Activated CD4-positive, alpha-beta T cell treated with anti-CD3 and anti-CD28 coated beads for 48 hours (primary cell): ENCODE measurements around the gene PGA3.
"Not testable (repeated sequence)": the region's sequence is repeated elsewhere in the genome, so short reads cannot be mapped to it uniquely, and the experiment has no call there.

Experiments used
- DNase-seq: peaks from one replicate; pipeline ENCODE4 v3.0.0-alpha.2; 2020

Gene PGA3

GRCh38 chr11:61211327-61211952 is 8.1 kb downstream of the PGA3 start:
- not testable (repeated sequence) for DNase-seq

DNA sequence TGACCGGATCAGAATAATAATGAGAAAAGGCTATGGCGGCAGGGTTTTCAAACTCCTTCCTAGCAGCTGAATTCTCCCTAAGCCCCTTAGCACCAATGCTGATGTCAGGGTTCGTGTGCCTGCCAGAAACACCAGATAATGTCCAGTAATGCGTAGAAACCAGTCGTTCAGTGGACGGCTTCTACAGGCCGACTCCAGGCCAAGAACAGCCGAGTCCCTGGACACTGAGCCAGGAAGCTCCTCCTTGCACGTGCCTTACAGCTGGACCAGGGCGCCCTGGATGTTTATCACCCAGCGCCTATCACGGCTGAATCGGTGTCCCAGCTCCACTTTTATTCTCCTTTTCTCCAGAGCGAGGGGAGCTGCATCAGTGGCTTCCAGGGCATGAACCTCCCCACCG is 8.9 kb downstream of the PGA3 start:
- not testable (repeated sequence) for DNase-seq

- not testable (repeated sequence) for DNase-seq
Observed at GRCh38 chr11:61213711-61214324, 10.5 kb downstream of the PGA3 start.

DNA sequence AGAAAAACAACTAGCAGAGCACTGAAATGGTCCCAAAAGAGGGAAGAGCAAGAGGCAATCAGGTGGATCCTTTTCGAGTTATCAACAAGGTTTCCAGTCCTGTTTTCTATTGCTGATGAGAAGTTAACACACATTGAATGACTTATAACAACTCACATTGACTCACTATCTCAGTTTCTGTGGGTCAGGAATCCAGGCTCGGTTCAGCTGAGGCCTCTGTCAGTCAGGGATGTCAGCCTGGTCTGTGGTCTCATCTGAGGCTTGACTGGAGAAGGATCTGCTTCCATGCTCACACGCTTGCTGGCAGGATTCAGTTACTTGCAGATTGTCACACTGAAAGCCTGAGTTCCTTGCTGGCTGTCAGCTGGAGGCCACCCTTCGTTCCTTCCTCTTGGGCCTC is 15.0 kb downstream of the PGA3 start:
- not testable (repeated sequence) for DNase-seq

DNA sequence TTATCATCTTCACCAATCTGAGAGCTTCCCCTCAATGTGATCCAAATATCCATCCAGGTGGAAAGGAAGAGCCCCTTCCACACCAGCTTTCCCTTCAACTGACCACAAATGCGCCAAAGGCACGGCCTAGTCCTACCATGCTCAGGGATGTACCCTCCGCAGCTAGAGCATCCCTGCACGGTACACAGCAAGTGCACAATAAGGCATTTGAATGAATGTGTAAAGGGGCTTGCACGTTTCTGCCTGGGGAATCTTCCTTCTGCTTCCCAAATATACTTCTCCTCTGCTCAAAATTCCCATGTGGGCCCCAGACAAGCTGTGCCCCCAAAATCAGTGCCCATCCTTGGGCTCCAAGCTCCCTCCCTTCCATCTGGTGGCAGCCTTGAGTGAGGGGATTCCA is 15.7 kb downstream of the PGA3 start:
- not testable (repeated sequence) for DNase-seq

GRCh38 chr11:61222047-61222446 is 18.7 kb downstream of the PGA3 start, which contains the start of gene PGA4:
PGA4 (plus strand) TSS chr11:61222347; CDS start chr11:61222401, 54 bp downstream.
- DNase-seq: not testable (repeated sequence)

DNA sequence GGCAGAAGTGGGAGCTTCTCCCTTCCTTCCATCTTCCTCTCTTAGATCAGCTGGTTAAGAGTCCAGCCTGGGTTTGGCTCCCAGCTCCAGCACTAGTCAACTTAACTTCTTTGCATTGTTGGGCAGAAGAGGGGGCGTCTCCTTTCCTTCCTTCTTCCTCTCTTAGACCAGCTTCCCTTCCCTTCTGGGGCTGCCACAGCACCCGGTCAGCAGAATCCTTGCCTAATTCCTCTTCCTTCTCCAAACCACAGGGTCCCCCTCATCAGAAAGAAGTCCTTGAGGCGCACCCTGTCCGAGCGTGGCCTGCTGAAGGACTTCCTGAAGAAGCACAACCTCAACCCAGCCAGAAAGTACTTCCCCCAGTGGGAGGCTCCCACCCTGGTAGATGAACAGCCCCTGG is 19.4 kb downstream of the PGA3 start:
- DNase-seq: not testable (repeated sequence)

- not testable (repeated sequence) for DNase-seq
Observed at GRCh38 chr11:61226457-61227137, 23.3 kb downstream of the PGA3 start.

DNA sequence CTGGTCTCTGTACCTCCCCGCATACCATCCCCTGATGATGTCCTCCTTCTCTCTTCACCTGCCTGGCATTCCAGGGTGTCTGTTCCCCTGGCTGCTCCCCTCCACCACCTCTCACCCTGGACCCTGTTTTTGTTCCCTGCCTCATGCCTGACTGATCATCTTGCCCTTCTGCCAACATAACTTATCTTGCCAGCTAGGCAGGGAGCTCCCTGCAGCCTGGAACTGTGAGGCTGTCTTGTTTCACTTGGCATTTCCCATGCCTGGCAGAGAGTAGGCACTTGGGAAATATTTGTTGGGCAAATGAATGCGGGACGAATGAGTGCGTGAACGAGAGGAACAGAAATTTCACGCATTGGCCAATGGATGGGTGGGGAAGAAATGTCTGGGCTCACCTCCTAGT is 26.1 kb downstream of the PGA3 start:
- not testable (repeated sequence) for DNase-seq

- DNase-seq: not testable (repeated sequence)
Observed at GRCh38 chr11:61231033-61231432, 27.7 kb downstream of the PGA3 start.

DNA sequence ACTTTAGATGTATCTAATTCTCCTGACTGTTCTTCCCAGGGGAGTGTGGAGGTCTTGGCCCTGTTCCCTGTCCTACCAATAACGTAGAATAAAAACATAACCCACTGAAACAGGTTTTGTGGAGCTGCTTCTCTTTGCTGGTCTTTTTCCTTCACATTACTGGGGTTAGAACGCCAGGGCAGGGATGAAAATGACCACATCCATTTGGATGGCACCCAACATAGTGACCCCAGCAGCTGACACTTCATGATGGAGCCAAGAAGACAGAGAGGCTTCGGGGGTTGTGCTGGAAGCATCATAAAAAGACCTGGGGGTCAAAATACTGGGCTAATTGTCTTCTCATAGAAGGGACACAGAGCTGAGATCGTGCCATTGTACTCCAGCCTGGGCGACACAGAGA is 28.3 kb downstream of the PGA3 start:
- DNase-seq: not testable (repeated sequence)

DNA sequence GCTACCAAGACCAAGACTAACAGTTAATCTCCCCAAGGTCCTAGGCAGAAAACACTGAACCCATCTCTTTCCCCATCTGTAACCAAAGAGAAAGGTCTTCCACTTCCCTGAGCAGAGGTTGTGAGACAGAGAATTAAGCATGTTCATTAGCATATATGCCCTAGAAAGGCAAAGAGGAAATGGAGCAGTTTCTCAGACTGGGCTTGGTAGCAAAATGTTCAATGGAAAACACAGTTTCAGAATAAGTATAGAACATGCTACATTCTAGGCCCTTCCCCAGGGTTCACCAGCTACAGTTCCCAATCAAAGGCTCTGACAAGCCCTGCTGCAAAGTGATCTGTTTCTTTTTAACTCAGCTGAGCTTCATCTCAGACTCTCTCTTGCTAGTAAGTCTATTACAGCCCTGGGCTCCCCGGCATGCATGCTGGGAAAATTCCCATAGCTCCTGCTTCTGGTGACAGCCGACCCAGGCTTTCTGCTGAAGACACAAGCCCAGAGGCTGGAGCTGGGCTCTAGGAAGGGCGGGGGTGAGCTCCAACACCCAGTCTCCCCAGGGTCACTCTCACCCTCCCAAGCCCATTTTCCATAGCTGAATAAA is 29.3 kb downstream of the PGA3 start:
- DNase-seq: not testable (repeated sequence)

- DNase-seq: not testable (repeated sequence)
Observed at GRCh38 chr11:61237130-61237529, 33.8 kb downstream of the PGA3 start.

GRCh38 chr11:61240288-61240687 is 37.0 kb downstream of the PGA3 start:
- DNase-seq: not testable (repeated sequence)

DNA sequence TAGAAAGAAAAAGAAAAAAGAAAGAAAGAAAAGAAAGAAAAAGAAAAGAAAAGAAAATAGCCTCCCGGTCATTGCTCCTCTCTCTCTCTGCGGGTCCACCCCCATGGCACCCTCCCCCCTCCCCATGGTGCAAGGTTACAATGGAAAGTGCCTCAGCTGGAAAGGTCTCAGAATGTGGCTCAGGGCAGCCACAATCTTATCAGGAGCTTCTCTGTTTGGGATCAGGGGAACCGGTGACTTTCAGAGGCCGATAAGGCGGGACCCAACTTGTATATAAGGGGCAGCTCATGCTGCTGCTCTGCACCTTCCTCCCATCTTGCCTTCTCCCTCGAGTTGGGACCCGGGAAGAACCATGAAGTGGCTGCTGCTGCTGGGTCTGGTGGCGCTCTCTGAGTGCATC is 37.6 kb downstream of the PGA3 start, which contains the start of gene PGA5:
Gene PGA5 (plus strand): TSS at position 301 of the 400 bp plus-strand sequence. CDS start 52 bp downstream, at position 353.
- DNase-seq: not testable (repeated sequence)

DNA sequence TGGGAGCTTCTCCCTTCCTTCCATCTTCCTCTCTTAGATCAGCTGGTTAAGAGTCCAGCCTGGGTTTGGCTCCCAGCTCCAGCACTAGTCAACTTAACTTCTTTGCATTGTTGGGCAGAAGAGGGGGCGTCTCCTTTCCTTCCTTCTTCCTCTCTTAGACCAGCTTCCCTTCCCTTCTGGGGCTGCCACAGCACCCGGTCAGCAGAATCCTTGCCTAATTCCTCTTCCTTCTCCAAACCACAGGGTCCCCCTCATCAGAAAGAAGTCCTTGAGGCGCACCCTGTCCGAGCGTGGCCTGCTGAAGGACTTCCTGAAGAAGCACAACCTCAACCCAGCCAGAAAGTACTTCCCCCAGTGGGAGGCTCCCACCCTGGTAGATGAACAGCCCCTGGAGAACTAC is 38.2 kb downstream of the PGA3 start:
- not testable (repeated sequence) for DNase-seq

GRCh38 chr11:61245284-61245964 is 42.1 kb downstream of the PGA3 start:
- DNase-seq: not testable (repeated sequence)

- not testable (repeated sequence) for DNase-seq
Observed at GRCh38 chr11:61248071-61248470, 44.8 kb downstream of the PGA3 start.

DNA sequence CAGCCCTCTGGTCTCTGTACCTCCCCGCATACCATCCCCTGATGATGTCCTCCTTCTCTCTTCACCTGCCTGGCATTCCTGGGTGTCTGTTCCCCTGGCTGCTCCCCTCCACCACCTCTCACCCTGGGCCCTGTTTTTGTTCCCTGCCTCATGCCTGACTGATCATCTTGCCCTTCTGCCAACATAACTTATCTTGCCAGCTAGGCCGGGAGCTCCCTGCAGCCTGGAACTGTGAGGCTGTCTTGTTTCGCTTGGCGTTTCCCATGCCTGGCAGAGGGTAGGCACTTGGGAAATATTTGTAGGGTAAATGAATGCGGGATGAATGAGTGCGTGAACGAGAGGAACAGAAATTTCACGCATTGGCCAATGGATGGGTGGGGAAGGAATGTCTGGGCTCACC is 45.9 kb downstream of the PGA3 start:
- DNase-seq: not testable (repeated sequence)

DNA sequence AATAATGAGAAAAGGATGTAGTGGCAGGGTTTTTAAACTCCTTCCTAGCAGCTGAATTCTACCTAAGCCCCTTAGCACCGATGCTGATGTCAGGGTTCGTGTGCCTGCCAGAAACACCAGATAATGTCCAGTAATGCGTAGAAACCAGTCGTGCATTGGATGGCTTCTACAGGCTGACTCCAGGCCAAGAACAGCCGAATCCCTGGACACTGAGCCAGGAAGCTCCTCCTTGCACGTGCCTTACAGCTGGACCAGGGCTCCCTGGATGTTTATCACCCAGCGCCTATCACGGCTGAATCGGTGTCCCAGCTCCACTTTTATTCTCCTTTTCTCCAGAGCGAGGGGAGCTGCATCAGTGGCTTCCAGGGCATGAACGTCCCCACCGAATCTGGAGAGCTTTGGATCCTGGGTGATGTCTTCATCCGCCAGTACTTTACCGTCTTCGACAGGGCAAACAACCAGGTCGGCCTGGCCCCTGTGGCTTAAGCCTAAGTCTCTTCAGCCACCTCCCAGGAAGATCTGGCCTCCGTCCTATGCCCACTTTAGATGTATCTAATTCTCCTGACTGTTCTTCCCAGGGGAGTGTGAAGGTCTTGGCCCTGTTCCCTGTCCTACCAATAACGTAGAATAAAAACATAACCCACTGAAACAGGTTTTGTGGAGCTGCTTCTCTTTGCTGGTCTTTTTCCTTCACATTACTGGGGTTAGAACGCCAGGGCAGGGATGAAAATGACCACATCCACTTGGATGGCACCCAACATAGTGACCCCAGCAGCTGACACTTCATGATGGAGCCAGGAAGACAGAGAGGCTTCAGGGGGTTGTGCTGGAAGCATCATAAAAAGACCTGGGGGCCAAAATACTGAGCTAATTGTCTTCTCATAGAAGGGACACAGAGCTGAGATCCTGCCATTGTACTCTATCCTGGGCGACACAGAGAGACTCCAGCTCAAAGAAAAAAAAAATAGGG is 47.8 kb downstream of the PGA3 start:
- not testable (repeated sequence) for DNase-seq

DNA sequence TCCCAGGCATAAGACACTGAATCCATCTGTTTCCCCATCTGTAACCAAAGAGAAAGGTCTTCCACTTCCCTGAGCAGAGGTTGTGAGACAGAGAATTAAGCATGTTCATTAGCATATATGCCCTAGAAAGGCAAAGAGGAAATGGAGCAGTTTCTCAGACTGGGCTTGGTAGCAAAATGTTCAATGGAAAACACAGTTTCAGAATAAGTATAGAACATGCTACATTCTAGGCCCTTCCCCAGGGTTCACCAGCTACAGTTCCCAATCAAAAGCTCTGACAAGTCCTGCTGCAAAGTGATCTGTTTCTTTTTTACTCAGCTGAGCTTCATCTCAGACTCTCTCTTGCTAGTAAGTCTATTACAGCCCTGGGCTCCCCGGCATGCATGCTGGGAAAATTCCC is 49.0 kb downstream of the PGA3 start:
- DNase-seq: not testable (repeated sequence)
